GM21576 (cell line): ENCODE results near the gene VAPA.

Experiments used
- ATAC-seq: cut with Tn5 transposase; IDR thresholded peaks from one replicate; pipeline ENCODE4 v1.9.1; 2021; ENCODE audit warnings: mild to moderate bottlenecking, moderate library complexity; ENCODE audit not compliant: unreplicated experiment

The VAPA gene

GRCh38 chr18:9994701-9995235 is 81.0 kb downstream of the VAPA start:
- ATAC-seq = no peak

- no peak for ATAC-seq
Observed at GRCh38 chr18:9995631-9996030, 81.8 kb downstream of the VAPA start.

DNA sequence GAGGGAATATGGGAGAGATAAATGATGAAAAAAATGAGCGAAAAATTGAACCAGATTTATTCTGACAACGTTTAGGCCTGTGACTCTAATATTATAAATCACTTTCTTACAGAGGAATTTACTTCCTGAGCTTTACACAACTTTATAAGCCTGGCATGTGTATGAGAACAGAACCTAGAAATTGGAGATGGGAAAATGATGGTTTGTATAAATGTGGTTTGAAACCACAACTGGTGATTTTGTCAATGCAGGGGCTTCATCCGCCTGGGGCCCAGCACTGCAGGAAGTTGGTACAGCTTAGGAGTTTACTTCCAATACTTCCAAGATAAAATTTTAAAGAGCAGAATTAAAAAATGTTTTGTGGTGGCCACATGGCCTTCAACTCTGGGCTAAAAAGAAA is 82.3 kb downstream of the VAPA start:
- no peak for ATAC-seq

DNA sequence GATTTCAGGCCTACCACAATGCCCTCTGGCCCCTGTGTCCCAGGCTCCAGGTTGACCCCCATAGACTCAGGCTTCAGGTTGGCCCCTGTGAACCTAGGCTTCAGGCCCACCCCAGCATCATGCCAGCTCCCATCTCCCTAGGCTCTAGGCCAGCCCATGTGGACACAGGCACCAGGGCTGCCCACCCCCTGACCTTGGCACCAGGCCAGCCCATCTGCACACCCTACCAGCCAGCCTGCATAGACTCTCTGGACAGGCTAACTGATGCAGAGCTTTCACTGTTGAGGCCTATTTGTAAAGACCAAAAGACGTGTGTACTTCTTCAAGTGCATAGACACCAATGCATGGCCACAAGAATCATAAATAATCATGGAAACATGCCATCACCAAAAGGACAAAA is 83.9 kb downstream of the VAPA start:
- ATAC-seq = no peak

- ATAC-seq = no peak
Observed at GRCh38 chr18:9998330-9998729, 84.5 kb downstream of the VAPA start.

DNA sequence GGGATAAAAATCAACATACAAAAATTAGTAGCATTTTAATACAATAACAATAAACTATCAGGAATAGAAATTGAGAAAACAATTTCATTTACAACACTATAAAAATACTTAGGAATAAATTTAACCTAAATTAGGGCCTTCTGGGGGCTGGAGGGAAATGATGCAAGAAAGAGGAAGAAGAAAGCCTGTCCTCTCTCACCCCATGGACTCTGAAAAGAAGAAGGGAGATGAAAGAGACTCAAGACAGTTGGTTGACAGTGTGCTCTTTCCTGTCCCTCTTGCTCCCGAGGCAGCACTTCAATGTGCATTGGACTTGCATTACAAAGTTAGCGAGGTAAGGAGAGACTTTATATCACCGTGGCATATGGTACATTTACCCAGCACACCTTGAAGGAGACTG is 88.5 kb downstream of the VAPA start:
- ATAC-seq = no peak

DNA sequence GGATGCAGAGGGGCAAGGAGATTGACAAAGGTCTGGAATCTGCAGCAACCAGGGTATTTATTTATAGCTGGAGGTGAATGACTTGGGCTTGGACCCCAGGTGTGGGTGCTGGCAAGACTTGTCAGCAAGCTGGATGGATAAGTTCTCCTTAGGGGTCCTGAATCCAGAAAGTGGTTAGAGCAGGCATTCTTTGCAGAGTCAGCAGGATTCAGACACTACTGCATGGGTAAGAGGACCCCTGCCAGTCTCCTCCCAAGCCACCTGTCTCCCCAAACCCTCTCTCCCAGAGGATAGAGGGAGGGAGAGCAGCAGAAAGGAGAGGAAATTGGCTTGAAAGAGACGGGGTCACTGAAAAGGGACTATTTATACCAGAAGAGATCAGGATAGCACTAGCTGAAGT is 89.5 kb downstream of the VAPA start:
- no peak for ATAC-seq

GRCh38 chr18:10003866-10004265 is 90.0 kb downstream of the VAPA start:
- no peak for ATAC-seq

- ATAC-seq = no peak
Observed at GRCh38 chr18:10006311-10006893, 92.6 kb downstream of the VAPA start.

GRCh38 chr18:10008006-10008647 is 94.3 kb downstream of the VAPA start:
- no peak for ATAC-seq
